ENCODE data around the gene CYP4B1.
"Not testable (repeated sequence)": the region's sequence is repeated elsewhere in the genome, so short reads cannot be mapped to it uniquely, and the experiment has no call there.

CYP4B1 gene

GRCh38 chr1:46798810-46799209 lies at the start of gene CYP4B1:
Gene CYP4B1 (plus strand): TSS chr1:46799046. CDS start chr1:46799082, 36 bp downstream.
- no peak for DNase-seq

GRCh38 chr1:46749404-46749803 lies 49.4 kb upstream of the CYP4B1 start:
- DNase-seq, result no peak

GRCh38 chr1:46749921-46750404 lies 48.9 kb upstream of the CYP4B1 start:
- DNase-seq, result no peak

- DNase-seq, result no peak
Observed at GRCh38 chr1:46753985-46754384, 44.9 kb upstream of the CYP4B1 start.

GRCh38 chr1:46754707-46755106 lies 44.1 kb upstream of the CYP4B1 start:
- DNase-seq, result not testable (repeated sequence)

- DNase-seq, result no peak
Observed at GRCh38 chr1:46755121-46755520, 43.7 kb upstream of the CYP4B1 start.

- no peak for DNase-seq
Observed at GRCh38 chr1:46757247-46757955, 41.4 kb upstream of the CYP4B1 start.

GRCh38 chr1:46757956-46758528 lies 40.8 kb upstream of the CYP4B1 start:
- DNase-seq, result no peak

GRCh38 chr1:46760558-46761166 lies 38.2 kb upstream of the CYP4B1 start:
- DNase-seq, result no peak

- no peak for DNase-seq
Observed at GRCh38 chr1:46761740-46762139, 37.1 kb upstream of the CYP4B1 start.

- no peak for DNase-seq
Observed at GRCh38 chr1:46764402-46764801, 34.4 kb upstream of the CYP4B1 start.

GRCh38 chr1:46767649-46768282 lies 31.1 kb upstream of the CYP4B1 start:
- no peak for DNase-seq

- no peak for DNase-seq
Observed at GRCh38 chr1:46768445-46768844, 30.4 kb upstream of the CYP4B1 start.

- no peak for DNase-seq
Observed at GRCh38 chr1:46769028-46769740, 29.7 kb upstream of the CYP4B1 start.

GRCh38 chr1:46770541-46770940 lies 28.3 kb upstream of the CYP4B1 start:
- no peak for DNase-seq

- no peak for DNase-seq
Observed at GRCh38 chr1:46772571-46772970, 26.3 kb upstream of the CYP4B1 start.

- DNase-seq, result no peak
Observed at GRCh38 chr1:46774297-46774696, 24.5 kb upstream of the CYP4B1 start.

GRCh38 chr1:46778456-46778855 lies 20.4 kb upstream of the CYP4B1 start:
- DNase-seq, result not testable (repeated sequence)

GRCh38 chr1:46784666-46785065 lies 14.2 kb upstream of the CYP4B1 start:
- no peak for DNase-seq

GRCh38 chr1:46788634-46789033 lies 10.2 kb upstream of the CYP4B1 start:
- not testable (repeated sequence) for DNase-seq

- DNase-seq, result no peak
Observed at GRCh38 chr1:46790446-46791101, 8.3 kb upstream of the CYP4B1 start.

- DNase-seq, result no peak
Observed at GRCh38 chr1:46793126-46793525, 5.7 kb upstream of the CYP4B1 start.

Measured in Kasumi-1 (cell line).